ENCODE results near the gene ABLIM2. TPM values are rescaled to one million over a fixed set of nuclear protein-coding genes. Genes with fewer than 3 reads are reported as not detected.
A peak's percentile ranks its signal among the peaks of the same experiment; 100 is the strongest.

Gene ABLIM2
- total and polyA plus RNA-seq, 3 donors from 2014 or later = 5.2 to 7.5 (median 6.9) TPM

DNA sequence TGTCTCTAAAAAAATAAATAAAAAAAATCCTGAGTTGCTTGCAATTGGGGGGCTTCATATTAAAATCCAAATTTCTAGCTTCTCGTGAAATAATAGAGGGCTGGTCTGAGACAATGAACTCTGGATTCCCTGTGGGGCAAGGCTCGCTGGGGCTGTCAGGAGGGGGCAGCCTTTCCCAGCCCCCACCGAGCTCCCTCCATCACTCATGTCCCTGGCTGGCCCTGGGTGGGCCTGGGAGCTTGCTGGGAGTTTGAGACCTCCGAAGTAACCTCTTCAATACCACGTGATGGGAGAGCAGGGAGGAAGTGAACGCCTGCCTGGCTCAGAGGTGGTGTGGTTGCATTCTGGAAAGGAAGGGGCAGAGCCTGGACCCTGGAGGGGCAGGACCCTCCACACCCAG, 164.9 kb downstream of the ABLIM2 start:
- 86 to 90% methylated on average over 5 to 6 of the region's 6 CpGs for WGBS, 2 donors
- Histone ChIP-seq H3K4me3 (no peak overlapping the region), H3K4me1 (no peaks in the 10 kb centered on the region), H3K27ac (no peak overlapping the region), H3K9me3 (no peaks in the 10 kb centered on the region), H3K36me3 (ENCODE audit: low read depth, missing control alignments) (no peaks in the 10 kb centered on the region), H3K27me3 (no peaks in the 10 kb centered on the region)
- TF ChIP-seq, protein P1, sequence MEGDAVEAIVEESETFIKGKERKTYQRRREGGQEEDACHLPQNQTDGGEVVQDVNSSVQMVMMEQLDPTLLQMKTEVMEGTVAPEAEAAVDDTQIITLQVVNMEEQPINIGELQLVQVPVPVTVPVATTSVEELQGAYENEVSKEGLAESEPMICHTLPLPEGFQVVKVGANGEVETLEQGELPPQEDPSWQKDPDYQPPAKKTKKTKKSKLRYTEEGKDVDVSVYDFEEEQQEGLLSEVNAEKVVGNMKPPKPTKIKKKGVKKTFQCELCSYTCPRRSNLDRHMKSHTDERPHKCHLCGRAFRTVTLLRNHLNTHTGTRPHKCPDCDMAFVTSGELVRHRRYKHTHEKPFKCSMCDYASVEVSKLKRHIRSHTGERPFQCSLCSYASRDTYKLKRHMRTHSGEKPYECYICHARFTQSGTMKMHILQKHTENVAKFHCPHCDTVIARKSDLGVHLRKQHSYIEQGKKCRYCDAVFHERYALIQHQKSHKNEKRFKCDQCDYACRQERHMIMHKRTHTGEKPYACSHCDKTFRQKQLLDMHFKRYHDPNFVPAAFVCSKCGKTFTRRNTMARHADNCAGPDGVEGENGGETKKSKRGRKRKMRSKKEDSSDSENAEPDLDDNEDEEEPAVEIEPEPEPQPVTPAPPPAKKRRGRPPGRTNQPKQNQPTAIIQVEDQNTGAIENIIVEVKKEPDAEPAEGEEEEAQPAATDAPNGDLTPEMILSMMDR (IDR thresholded peaks at IDR 0.05) = no peak
- no peak for TF ChIP-seq POLR2A (IDR thresholded peaks at IDR 0.05)
- no peak for DNase-seq
- intact Hi-C loops (cut with DNase I; ENCODE audit: low total_unique reads) = no loop called here

DNA sequence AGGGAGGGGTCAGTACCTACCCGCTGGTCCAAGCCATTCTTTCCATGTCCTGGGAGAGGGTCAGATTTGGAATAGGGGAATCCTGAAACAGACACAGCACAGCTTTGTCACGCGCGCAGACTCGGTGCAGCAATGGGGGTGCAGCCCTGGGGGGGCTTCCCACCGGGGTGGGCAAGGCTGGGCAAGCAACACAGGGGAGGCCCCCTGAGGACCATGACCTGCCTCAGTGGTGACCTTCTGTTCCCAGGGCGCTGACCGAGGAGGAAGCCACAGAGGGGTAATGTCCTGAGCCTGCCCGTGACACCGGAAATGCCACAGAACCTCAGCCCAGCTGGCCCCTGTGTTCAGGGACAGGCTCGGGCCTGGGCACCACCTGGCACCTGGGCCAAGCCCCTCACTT, 165.8 kb downstream of the ABLIM2 start:
- TF ChIP-seq, protein P1 (IDR thresholded peaks at IDR 0.05) = no peak
- TF ChIP-seq POLR2A (IDR thresholded peaks at IDR 0.05) = no peak
- WGBS, 2 donors = 78% methylated on average over 8 of the region's 11 CpGs; no CpG with 5 or more reads in 1 of the 2 donors
- Histone ChIP-seq H3K4me3 (no peak overlapping the region), H3K4me1 (no peaks in the 10 kb centered on the region), H3K27me3 (no peaks in the 10 kb centered on the region), H3K9me3 (no peaks in the 10 kb centered on the region), H3K27ac (no peak overlapping the region), H3K36me3 (ENCODE audit: low read depth, missing control alignments) (no peaks in the 10 kb centered on the region)
- DNase-seq = no peak
- intact Hi-C loops (cut with DNase I; ENCODE audit: low total_unique reads) = no loop called here

DNA sequence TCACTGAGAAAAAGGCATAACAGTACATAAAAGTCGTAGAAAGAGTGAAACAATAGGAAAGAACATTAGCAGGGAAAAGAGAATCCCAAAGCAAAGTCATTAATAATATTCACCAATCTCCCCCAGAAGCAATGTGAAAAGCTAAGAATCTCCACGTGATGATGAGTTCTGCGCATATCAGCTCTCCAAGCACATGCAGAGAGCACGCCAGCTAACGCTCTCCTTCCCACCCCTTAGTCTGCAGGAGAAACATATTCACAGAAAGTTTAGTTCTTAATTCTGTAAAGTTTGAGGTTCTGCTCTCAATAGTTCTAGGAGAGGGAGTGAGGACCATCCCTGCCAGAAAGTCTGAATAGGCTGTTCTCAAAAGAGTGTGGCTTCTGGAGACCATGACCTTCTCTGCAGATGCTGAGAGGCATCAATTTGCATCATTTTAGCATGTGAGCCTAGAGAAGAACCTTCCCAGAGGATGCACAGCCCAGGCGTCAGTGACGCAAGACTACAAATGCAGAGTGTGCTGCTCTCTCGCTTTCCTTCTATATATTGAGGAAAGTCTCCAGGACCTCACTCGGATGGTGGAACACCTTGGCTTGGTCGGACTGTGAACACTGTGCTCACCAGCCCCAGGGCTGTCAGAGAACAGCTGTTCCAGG, 167.7 kb downstream of the ABLIM2 start:
- no peak for TF ChIP-seq POLR2A (IDR thresholded peaks at IDR 0.05)
- TF ChIP-seq, protein P1 (IDR thresholded peaks at IDR 0.05) = no peak
- 64 to 80% methylated on average over 6 to 10 of the region's 10 CpGs for WGBS, 2 donors
- DNase-seq = peak; percentile 19
- no peak overlapping the region for H3K4me3 ChIP-seq
- no peak overlapping the region for H3K27ac ChIP-seq
- no peaks in the 10 kb centered on the region for H3K4me1 ChIP-seq
- H3K36me3 ChIP-seq (ENCODE audit: low read depth, missing control alignments) = no peaks in the 10 kb centered on the region
- H3K9me3 ChIP-seq = no peaks in the 10 kb centered on the region
- H3K27me3 ChIP-seq = no peaks in the 10 kb centered on the region
- intact Hi-C loops (cut with DNase I; ENCODE audit: low total_unique reads) = no loop called here

DNA sequence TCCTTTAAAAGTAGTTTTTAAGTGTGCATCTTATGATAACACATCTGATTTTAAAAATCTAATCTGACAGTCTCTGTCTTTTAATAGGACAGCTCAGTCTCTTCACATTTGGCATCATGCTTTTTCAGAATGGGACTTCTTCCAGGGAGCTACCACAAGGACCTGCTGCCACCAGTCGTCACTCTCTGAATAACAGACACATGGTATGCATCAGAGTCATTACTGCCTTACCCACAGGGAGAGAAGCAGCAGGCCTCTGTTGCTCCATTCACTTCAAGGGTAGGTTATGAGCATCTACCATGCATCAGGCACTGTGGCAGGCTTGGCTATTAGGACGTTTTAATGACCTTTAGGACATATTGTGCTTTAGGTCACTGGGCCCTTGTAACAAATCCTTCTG, 169.0 kb downstream of the ABLIM2 start:
- no peaks in the 10 kb centered on the region for H3K4me1 ChIP-seq
- no peaks in the 10 kb centered on the region for H3K27me3 ChIP-seq
- H3K27ac ChIP-seq = no peak overlapping the region
- no peaks in the 10 kb centered on the region for H3K36me3 ChIP-seq (ENCODE audit: low read depth, missing control alignments)
- intact Hi-C loops (cut with DNase I; ENCODE audit: low total_unique reads) = no loop called here
- H3K9me3 ChIP-seq = no peaks in the 10 kb centered on the region
- no peak overlapping the region for H3K4me3 ChIP-seq
- DNase-seq = no peak
- no peak for TF ChIP-seq POLR2A (IDR thresholded peaks at IDR 0.05)
- TF ChIP-seq, protein P1 (IDR thresholded peaks at IDR 0.05) = no peak
- 77 to 83% methylated on average over 2 of the region's 2 CpGs for whole genome bisulfite sequencing, 2 donors

DNA sequence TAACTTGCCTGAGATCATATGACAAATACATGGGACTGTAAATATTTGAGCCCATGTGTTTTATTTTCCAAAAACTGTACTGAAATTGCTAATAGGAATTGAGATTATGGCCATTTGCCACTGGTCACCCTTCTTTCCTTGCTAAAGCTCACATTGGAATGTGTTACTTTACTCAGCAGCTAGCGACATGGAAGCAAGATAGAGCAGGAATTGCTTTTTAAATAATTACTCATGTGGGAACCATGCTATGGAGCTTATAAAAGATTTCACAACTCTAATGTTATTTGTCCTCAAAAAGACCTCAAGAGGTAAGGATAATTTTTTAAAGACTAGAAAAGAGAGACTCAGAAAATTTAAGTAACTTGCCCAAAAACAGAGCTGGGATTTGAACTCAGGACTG, 170.2 kb downstream of the ABLIM2 start:
- intact Hi-C loops (cut with DNase I; ENCODE audit: low total_unique reads) = no loop called here
- TF ChIP-seq POLR2A (IDR thresholded peaks at IDR 0.05) = no peak
- TF ChIP-seq, protein P1 (IDR thresholded peaks at IDR 0.05) = no peak
- H3K27ac ChIP-seq = no peak overlapping the region
- no peak for DNase-seq
- H3K9me3 ChIP-seq = no peaks in the 10 kb centered on the region
- WGBS, 2 donors = 97 to 100% methylated on average over 1 of the region's 1 CpG
- no peak overlapping the region for H3K4me3 ChIP-seq
- H3K27me3 ChIP-seq = no peaks in the 10 kb centered on the region
- H3K4me1 ChIP-seq = no peaks in the 10 kb centered on the region
- no peaks in the 10 kb centered on the region for H3K36me3 ChIP-seq (ENCODE audit: low read depth, missing control alignments)
